ENCODE measurements around the gene STXBP5. TPM values are rescaled to one million over a fixed set of nuclear protein-coding genes. Genes with fewer than 3 reads are reported as not detected.

Gene STXBP5
- total RNA-seq, 4 donors from 2014 or later, result 15.6 to 41.3 (median 20.4) TPM

DNA sequence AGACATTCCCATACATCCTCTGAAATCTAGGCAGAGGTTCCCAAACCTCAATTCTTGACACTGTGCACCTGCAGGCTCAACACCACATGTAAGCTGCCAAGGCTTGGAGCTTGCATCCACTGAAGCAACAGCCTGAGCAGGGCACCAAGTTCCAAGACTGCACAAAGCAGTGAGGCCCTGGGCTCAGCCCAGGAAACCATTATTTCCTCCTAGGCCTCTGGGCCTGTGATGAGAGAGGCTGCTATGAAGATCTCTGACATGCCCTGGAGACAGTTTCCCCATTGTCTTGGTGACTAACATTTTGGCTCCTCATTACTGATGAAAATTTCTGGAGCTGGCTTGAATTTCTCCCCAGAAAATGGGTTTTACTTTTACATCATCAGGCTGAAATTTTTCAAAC, 196.8 kb downstream of the STXBP5 start:
- intact Hi-C loops (cut with DNase I; ENCODE audit: low total_unique reads), result no loop called here
- ATAC-seq (no peak), DNase-seq (no peak)
- in situ Hi-C loops (cut with MboI; ENCODE audit: low sequenced_read_pairs in 4 of 4), result no loop called here
- TF ChIP-seq, protein P1, sequence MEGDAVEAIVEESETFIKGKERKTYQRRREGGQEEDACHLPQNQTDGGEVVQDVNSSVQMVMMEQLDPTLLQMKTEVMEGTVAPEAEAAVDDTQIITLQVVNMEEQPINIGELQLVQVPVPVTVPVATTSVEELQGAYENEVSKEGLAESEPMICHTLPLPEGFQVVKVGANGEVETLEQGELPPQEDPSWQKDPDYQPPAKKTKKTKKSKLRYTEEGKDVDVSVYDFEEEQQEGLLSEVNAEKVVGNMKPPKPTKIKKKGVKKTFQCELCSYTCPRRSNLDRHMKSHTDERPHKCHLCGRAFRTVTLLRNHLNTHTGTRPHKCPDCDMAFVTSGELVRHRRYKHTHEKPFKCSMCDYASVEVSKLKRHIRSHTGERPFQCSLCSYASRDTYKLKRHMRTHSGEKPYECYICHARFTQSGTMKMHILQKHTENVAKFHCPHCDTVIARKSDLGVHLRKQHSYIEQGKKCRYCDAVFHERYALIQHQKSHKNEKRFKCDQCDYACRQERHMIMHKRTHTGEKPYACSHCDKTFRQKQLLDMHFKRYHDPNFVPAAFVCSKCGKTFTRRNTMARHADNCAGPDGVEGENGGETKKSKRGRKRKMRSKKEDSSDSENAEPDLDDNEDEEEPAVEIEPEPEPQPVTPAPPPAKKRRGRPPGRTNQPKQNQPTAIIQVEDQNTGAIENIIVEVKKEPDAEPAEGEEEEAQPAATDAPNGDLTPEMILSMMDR (IDR thresholded peaks at IDR 0.05 in 4 of 5, conservative IDR thresholded peaks at IDR 0.05 in 1 of 5), result no peak
- H3K4me1 ChIP-seq, result no peaks in the 10 kb centered on the region
- no peak overlapping the region for H3K4me3 ChIP-seq
- H3K36me3 ChIP-seq, result no peaks in the 10 kb centered on the region
- H3K9me3 ChIP-seq, result no peaks in the 10 kb centered on the region
- H3K27ac ChIP-seq, result no peak overlapping the region
- H3K27me3 ChIP-seq, result no peaks in the 10 kb centered on the region

DNA sequence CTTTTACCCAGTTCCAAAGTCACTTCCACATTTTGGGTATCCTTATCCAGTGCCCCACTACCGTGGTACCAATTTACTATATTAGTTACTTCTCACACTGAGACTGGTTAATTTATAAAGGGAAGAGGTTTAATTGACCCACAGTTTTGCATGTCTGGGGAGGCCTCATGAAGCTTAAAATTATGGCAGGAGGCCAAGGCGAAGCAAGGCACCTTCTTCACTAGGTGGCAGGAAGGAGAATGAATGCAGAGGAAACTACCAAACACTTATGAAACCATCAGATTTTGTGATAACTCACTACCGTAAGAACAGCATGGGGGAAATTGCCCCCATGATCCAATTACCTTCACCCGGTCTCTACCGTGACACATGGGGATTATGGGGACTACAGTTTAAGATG, 197.6 kb downstream of the STXBP5 start:
- intact Hi-C loops (cut with DNase I; ENCODE audit: low total_unique reads) (no loop called here), in situ Hi-C loops (cut with MboI; ENCODE audit: low sequenced_read_pairs in 4 of 4) (no loop called here)
- H3K9me3 ChIP-seq, result no peaks in the 10 kb centered on the region
- TF ChIP-seq, protein P1 (IDR thresholded peaks at IDR 0.05 in 4 of 5, conservative IDR thresholded peaks at IDR 0.05 in 1 of 5), result no peak
- TF ChIP-seq POLR2A (IDR thresholded peaks at IDR 0.05), result no peak
- no peak overlapping the region for H3K27ac ChIP-seq
- no peak for ATAC-seq
- H3K36me3 ChIP-seq, result no peaks in the 10 kb centered on the region
- no peak for DNase-seq
- no peak overlapping the region for H3K4me3 ChIP-seq
- no peaks in the 10 kb centered on the region for H3K4me1 ChIP-seq
- no peaks in the 10 kb centered on the region for H3K27me3 ChIP-seq

DNA sequence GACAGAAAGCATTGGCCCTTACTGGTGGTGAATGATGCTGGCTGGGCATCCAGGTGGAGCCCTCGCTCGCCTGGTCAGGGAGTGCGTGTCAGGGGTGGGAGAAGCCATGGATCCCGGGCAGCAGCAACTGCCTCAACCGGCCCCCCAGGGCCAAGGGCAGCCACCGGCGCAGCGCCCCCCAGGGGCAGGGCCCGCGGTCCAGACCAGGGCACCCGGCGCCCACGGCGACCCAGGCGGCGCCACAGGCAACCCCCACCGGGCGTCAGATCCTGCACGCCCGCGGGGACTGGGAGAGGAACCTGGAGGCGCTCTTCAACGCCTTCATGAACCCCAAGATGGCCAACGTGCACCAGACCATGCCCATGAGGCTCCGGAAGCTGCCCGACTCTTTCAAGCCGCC, 202.6 kb downstream of the STXBP5 start:
- Histone ChIP-seq H3K9me3 (no peaks in the 10 kb centered on the region), H3K4me1 (no peaks in the 10 kb centered on the region), H3K27ac (no peak overlapping the region), H3K27me3 (no peaks in the 10 kb centered on the region), H3K4me3 (no peak overlapping the region), H3K36me3 (no peaks in the 10 kb centered on the region)
- ATAC-seq, result no peak
- in situ Hi-C loops (cut with MboI; ENCODE audit: low sequenced_read_pairs in 4 of 4), result no loop called here
- TF ChIP-seq, protein P1 (IDR thresholded peaks at IDR 0.05 in 4 of 5, conservative IDR thresholded peaks at IDR 0.05 in 1 of 5), result no peak
- TF ChIP-seq POLR2A (IDR thresholded peaks at IDR 0.05), result no peak
- DNase-seq, result no peak
- intact Hi-C loops (cut with DNase I; ENCODE audit: low total_unique reads), result no loop called here

DNA sequence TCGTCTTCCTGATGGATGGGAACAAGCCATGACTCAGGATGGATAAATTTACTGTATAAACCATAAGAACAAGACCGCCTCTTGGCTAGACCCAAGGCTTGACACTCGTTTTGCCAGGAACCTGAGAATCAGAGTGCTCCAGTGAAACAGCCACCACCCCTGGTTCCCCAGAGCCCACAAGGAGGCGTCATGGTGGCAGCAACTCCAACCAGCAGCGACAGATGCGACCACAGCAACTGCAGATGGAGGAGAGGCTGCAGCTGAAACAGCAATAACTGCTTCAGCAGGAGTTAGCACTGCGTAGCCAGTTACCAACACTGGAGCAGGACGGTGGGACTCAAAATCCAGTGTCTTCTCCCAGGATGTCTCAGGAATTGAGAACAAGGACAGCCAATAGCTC, 203.4 kb downstream of the STXBP5 start:
- ATAC-seq (no peak), DNase-seq (no peak)
- in situ Hi-C loops (cut with MboI; ENCODE audit: low sequenced_read_pairs in 4 of 4) (no loop called here), intact Hi-C loops (cut with DNase I; ENCODE audit: low total_unique reads) (no loop called here)
- H3K27me3 ChIP-seq, result no peaks in the 10 kb centered on the region
- TF ChIP-seq, protein P1 (IDR thresholded peaks at IDR 0.05 in 4 of 5, conservative IDR thresholded peaks at IDR 0.05 in 1 of 5), result no peak
- TF ChIP-seq POLR2A (IDR thresholded peaks at IDR 0.05), result no peak
- no peak overlapping the region for H3K4me3 ChIP-seq
- H3K36me3 ChIP-seq, result no peaks in the 10 kb centered on the region
- no peak overlapping the region for H3K27ac ChIP-seq
- no peaks in the 10 kb centered on the region for H3K4me1 ChIP-seq
- H3K9me3 ChIP-seq, result no peaks in the 10 kb centered on the region

DNA sequence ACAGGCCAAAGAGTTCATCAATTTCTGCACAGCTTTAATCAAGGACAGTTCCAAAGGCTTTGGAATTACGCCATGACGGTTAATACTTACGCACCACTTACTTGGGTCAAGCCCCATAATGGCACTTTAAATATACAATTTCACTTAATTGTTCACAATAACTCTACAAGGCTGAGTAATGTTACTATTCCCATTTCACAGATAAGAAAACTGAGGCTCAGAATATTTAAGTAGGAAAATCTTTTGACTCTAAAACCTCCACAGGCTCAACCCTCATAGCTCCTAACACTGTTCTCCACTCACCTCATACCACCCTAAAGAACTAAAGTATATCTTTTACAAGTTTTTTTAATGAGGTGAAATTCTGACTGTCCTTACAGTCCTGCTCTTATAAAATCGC, 212.4 kb downstream of the STXBP5 start:
- Histone ChIP-seq H3K36me3 (no peaks in the 10 kb centered on the region), H3K4me3 (no peak overlapping the region), H3K27ac (no peak overlapping the region), H3K27me3 (no peaks in the 10 kb centered on the region), H3K9me3 (no peaks in the 10 kb centered on the region), H3K4me1 (no peaks in the 10 kb centered on the region)
- ATAC-seq, result no peak
- DNase-seq, result no peak
- intact Hi-C loops (cut with DNase I; ENCODE audit: low total_unique reads), result no loop called here
- no peak for TF ChIP-seq POLR2A (IDR thresholded peaks at IDR 0.05)
- in situ Hi-C loops (cut with MboI; ENCODE audit: low sequenced_read_pairs in 4 of 4), result no loop called here
